Right ventricle myocardium superior (tissue), 1 donor: ENCODE measurements around the gene MGRN1. TPM values are rescaled to one million over a fixed set of nuclear protein-coding genes. Genes with fewer than 3 reads are reported as not detected.

ENCODE experiments used
- ATAC-seq: fragments of 200-7000 bp; cut with Tn5 transposase; one replicate; pipeline ENCODE4 v1.9.1; 2020; ENCODE audit warnings: mild to moderate bottlenecking; ENCODE audit not compliant: poor library complexity
- DNase-seq: peaks from one replicate; pipeline ENCODE4 v3.0.0-alpha.2; 2020
- intact Hi-C: fragments of 100-400 bp; cut with DNase I; formaldehyde crosslinking; loops from one replicate; pipeline ENCODE4 v1.11.2; 2022
- total RNA-seq: library from RNA; stranded (reverse); fragmentation: NEBNext Ultra II Directional; extraction: Animal tissue kit (Norgen Biotek cat#: 25700); gene quantifications from one replicate; pipeline ENCODE4 v1.2.1, GENCODE V29; 2021
- donor health status: DM: no; HTN: yes; CAD: no; lungs with severe emphysema.

Gene MGRN1
- total RNA-seq, 1 donor from 2014 or later: 27.9 TPM

GRCh38 chr16:4691666-4692412 lies 67.2 kb downstream of the MGRN1 start:
- ATAC-seq (no peak), DNase-seq (peak; percentile 38)
- intact Hi-C loops: no loop called here

GRCh38 chr16:4692460-4693295 lies 68.1 kb downstream of the MGRN1 start:
- intact Hi-C loops: no loop called here
- no peak for DNase-seq

GRCh38 chr16:4693296-4693955 lies 68.8 kb downstream of the MGRN1 start, which contains the start of gene NUDT16L1:
TSS of gene NUDT16L1 (plus strand) at chr16:4693562. CDS start at chr16:4693727, 165 bp downstream.
- peak; percentile 98 for DNase-seq
- ATAC-seq: peak; percentile 92
- intact Hi-C loops: no loop called here

More at GRCh38 chr16:4692460-4693295, 68.1 kb downstream of the MGRN1 start:
- peak; percentile 0 for ATAC-seq

- ATAC-seq (peak; percentile 42), DNase-seq (peak; percentile 67)
- intact Hi-C loops: no loop called here
Observed at GRCh38 chr16:4693956-4694641, 69.5 kb downstream of the MGRN1 start.

GRCh38 chr16:4694642-4695451 lies 70.2 kb downstream of the MGRN1 start:
- ATAC-seq (no peak), DNase-seq (peak; percentile 71)
- intact Hi-C loops: no loop called here

- ATAC-seq (no peak), DNase-seq (no peak)
- intact Hi-C loops: no loop called here
Observed at GRCh38 chr16:4695473-4696171, 71.0 kb downstream of the MGRN1 start.

GRCh38 chr16:4696172-4696904 lies 71.7 kb downstream of the MGRN1 start:
- ATAC-seq (peak; percentile 27), DNase-seq (peak; percentile 81)
- intact Hi-C loops: no loop called here

GRCh38 chr16:4696905-4697847 lies 72.5 kb downstream of the MGRN1 start:
- ATAC-seq (no peak), DNase-seq (no peak)
- intact Hi-C loops: no loop called here

- DNase-seq (no peak), ATAC-seq (no peak)
- intact Hi-C loops: no loop called here
Observed at GRCh38 chr16:4697848-4698291, 73.2 kb downstream of the MGRN1 start.

- intact Hi-C loops: no loop called here
- no peak for DNase-seq
Observed at GRCh38 chr16:4698321-4699045, 73.9 kb downstream of the MGRN1 start.

GRCh38 chr16:4699046-4699556 lies 74.5 kb downstream of the MGRN1 start:
- DNase-seq (no peak), ATAC-seq (no peak)
- intact Hi-C loops: no loop called here

More at GRCh38 chr16:4698321-4699045, 73.9 kb downstream of the MGRN1 start:
- ATAC-seq: no peak

GRCh38 chr16:4700380-4700996 lies 75.9 kb downstream of the MGRN1 start:
- ATAC-seq (no peak), DNase-seq (no peak)
- intact Hi-C loops: no loop called here

GRCh38 chr16:4700997-4701743 lies 76.5 kb downstream of the MGRN1 start:
- ATAC-seq: peak; percentile 81
- intact Hi-C loops: no loop called here
- DNase-seq: peak; percentile 76
